HG03460 (cell line): ENCODE results near the gene SCG5.

Source experiments
- ATAC-seq: cut with Tn5 transposase; IDR thresholded peaks from one replicate; pipeline ENCODE4 v1.9.1; 2021; ENCODE audit not compliant: unreplicated experiment

Gene SCG5

GRCh38 chr15:32657941-32658340, 16.4 kb downstream of the SCG5 start:
- no peak for ATAC-seq

GRCh38 chr15:32659340-32660155, 18.0 kb downstream of the SCG5 start:
- ATAC-seq, result no peak

GRCh38 chr15:32663671-32664070, 22.2 kb downstream of the SCG5 start:
- ATAC-seq, result no peak

- no peak for ATAC-seq
Observed at GRCh38 chr15:32664796-32665195, 23.3 kb downstream of the SCG5 start.

GRCh38 chr15:32667321-32667720, 25.8 kb downstream of the SCG5 start:
- ATAC-seq, result no peak

GRCh38 chr15:32668942-32669341, 27.4 kb downstream of the SCG5 start:
- ATAC-seq, result no peak

- no peak for ATAC-seq
Observed at GRCh38 chr15:32669896-32670611, 28.5 kb downstream of the SCG5 start.

- no peak for ATAC-seq
Observed at GRCh38 chr15:32670623-32671022, 29.1 kb downstream of the SCG5 start.

GRCh38 chr15:32671339-32672325, 30.1 kb downstream of the SCG5 start:
- no peak for ATAC-seq

GRCh38 chr15:32674681-32675080, 33.2 kb downstream of the SCG5 start:
- ATAC-seq, result no peak

- ATAC-seq, result no peak
Observed at GRCh38 chr15:32675466-32675865, 34.0 kb downstream of the SCG5 start.

- ATAC-seq, result no peak
Observed at GRCh38 chr15:32676169-32676568, 34.7 kb downstream of the SCG5 start.

- ATAC-seq, result no peak
Observed at GRCh38 chr15:32677238-32677750, 35.8 kb downstream of the SCG5 start.

- no peak for ATAC-seq
Observed at GRCh38 chr15:32679298-32679690, 37.8 kb downstream of the SCG5 start.

- ATAC-seq, result no peak
Observed at GRCh38 chr15:32682569-32682968, 41.1 kb downstream of the SCG5 start.

GRCh38 chr15:32682977-32683630, 41.6 kb downstream of the SCG5 start:
- no peak for ATAC-seq

GRCh38 chr15:32683906-32684584, 42.5 kb downstream of the SCG5 start:
- no peak for ATAC-seq

- ATAC-seq, result no peak
Observed at GRCh38 chr15:32685576-32685975, 44.1 kb downstream of the SCG5 start.

GRCh38 chr15:32687556-32687955, 46.0 kb downstream of the SCG5 start:
- ATAC-seq, result no peak

GRCh38 chr15:32688151-32688639, 46.7 kb downstream of the SCG5 start:
- no peak for ATAC-seq
